Right cardiac atrium (tissue), 5 donors: Measurements from ENCODE around the gene ZBTB39. TPM values are rescaled to one million over a fixed set of nuclear protein-coding genes. Genes with fewer than 3 reads are reported as not detected.

Experiments
- ATAC-seq, 2 donors: fragments of 200-7000 bp; cut with Tn5 transposase; one replicate each; pipeline versions ENCODE4 v1.8.0 to v1.9.1; 2020; ENCODE audit warnings: moderate library complexity in 2 of 2, mild to moderate bottlenecking in 1 of 2
- DNase-seq, 3 donors: peaks; one replicate each; pipeline ENCODE4 v3.0.0-alpha.2; 2020
- H3K27ac ChIP-seq: one replicate; pipeline ENCODE4 v1.5.1; 2013; ENCODE audit warnings: mild to moderate bottlenecking, low read length, control low read depth, moderate library complexity
- H3K27me3 ChIP-seq: one replicate; pipeline ENCODE4 v1.6.1; 2013; ENCODE audit not compliant: control insufficient read depth, insufficient read depth
- H3K4me1 ChIP-seq: one replicate; pipeline ENCODE4 v1.6.1; 2013; ENCODE audit warnings: low read length; ENCODE audit not compliant: control insufficient read depth, insufficient read depth
- H3K4me3 ChIP-seq: one replicate; pipeline ENCODE4 v1.5.1; 2013; ENCODE audit warnings: low read length, control low read depth
- H3K9me3 ChIP-seq: one replicate; pipeline ENCODE4 v1.6.1; 2013; ENCODE audit warnings: low read length; ENCODE audit not compliant: control insufficient read depth
- WGBS: extraction: QIAGEN DNeasy Blood & Tissue Kit; methylation state at CpG from one replicate; pipeline ENCODE4 v1.1.7; 2013; 5-methylcytosine and 5-hydroxymethylcytosine counted together
- intact Hi-C, 4 donors: fragments of 100-400 bp; cut with DNase I; formaldehyde crosslinking; loops; one replicate each; pipeline versions ENCODE4 v1.11.0 to v1.14.0; 2022 to 2023
- polyA plus RNA-seq: library from polyadenylated mRNA; stranded (reverse); fragments of 200-250 nt; gene quantifications from one replicate; pipeline ENCODE4 v1.2.3, GENCODE V29; 2013
- total RNA-seq, 4 donors: library from RNA; stranded (reverse); fragmentation: NEBNext Ultra II Directional; extraction: Animal tissue kit (Norgen Biotek cat#: 25700); gene quantifications; one replicate each; pipeline ENCODE4 v1.2.1, GENCODE V29; 2021
- donor health status: healthy with polysubstance abuse.
- donor health status: DM: no; HTN: yes; CAD: no.
- donor health status: DM: no; HTN: no; CAD: no.
- donor health status: DM: no; HTN: yes; CAD: no; lungs with severe emphysema.
- donor health status: DM: yes; HTN: yes; CAD: no.

The ZBTB39 gene
- total and polyA plus RNA-seq, 5 donors = 1.9 to 4.5 (median 4.0) TPM

DNA sequence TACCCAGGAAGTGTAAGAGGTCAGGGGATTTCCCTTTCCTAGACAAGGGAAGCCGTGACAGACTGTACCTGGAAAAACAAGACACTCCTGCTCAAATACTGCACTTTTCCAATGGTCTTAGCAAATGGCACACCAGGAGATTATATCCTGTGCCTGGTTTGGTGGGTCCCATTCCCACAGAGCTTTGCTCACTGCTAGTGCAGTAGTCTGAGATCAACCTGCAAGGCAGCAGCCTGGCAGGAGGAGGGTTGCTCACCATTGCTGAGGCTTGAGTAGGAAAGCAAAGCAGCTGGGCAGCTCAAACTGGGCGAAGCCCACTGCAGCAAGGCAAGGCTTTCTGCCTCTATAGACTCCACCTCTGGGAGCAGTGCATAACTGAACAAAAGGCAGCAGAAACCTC, 47.9 kb downstream of the ZBTB39 start:
- no peak for DNase-seq
- Histone ChIP-seq H3K4me3 (no peak overlapping the region), H3K27ac (no peak overlapping the region), H3K9me3 (peaks cover 4% of the 10 kb centered on the region), H3K4me1 (no peaks in the 10 kb centered on the region), H3K27me3 (no peaks in the 10 kb centered on the region)
- intact Hi-C loops = no loop called here
- WGBS = 81% methylated on average over 2 of the region's 2 CpGs
- no peak for ATAC-seq

DNA sequence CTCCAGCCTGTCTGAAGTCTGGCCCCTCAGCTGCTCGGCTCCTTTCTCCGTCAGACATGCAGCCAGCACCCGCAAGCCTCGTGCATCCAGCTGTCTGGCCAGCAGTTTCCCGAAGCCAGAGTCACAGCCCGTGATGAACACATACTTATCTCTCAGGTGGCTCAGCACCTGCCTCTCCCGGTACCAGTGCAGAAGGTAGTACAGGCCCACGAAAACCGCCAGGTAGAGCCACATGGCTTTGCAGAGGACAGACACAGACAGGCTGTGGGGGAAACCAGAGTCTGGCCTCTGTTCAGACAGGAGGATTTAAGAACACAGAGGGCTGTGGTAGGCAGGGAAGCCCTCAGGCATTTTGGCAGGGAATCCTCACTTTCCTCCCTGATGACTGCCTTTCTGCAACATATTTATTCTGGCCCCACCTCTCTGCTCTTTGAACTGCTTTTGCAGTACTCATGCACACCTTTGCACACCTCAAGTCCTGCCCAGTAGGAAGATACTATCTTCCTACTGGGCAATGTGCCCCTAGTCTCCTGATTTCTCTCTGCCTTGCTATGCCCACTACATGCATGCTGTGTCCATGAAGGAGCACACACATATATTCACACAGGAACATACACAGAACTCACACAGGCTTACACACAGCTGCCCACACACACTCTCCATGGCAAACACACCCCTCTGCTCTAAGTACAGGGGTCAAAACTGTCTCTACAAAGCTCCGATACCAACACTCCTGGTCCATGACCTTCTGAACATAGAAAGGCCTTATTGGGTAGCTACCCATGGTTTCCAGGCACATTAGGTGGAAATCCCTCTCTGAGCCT, 48.9 kb downstream of the ZBTB39 start, which contains the start of gene RDH16:
TSS of gene RDH16 (minus strand) at position 380 of the 824 bp plus-strand sequence. CDS start at position 234, 146 bp downstream.
- intact Hi-C loops = no loop called here
- Histone ChIP-seq H3K27me3 (no peaks in the 10 kb centered on the region), H3K9me3 (peaks cover 4% of the 10 kb centered on the region), H3K4me1 (no peaks in the 10 kb centered on the region), H3K27ac (no peak within 1 kb of the TSS), H3K4me3 (no peak within 1 kb of the TSS)
- no peak for DNase-seq
- 84% methylated on average over 10 of the region's 10 CpGs for WGBS
- ATAC-seq = no peak

DNA sequence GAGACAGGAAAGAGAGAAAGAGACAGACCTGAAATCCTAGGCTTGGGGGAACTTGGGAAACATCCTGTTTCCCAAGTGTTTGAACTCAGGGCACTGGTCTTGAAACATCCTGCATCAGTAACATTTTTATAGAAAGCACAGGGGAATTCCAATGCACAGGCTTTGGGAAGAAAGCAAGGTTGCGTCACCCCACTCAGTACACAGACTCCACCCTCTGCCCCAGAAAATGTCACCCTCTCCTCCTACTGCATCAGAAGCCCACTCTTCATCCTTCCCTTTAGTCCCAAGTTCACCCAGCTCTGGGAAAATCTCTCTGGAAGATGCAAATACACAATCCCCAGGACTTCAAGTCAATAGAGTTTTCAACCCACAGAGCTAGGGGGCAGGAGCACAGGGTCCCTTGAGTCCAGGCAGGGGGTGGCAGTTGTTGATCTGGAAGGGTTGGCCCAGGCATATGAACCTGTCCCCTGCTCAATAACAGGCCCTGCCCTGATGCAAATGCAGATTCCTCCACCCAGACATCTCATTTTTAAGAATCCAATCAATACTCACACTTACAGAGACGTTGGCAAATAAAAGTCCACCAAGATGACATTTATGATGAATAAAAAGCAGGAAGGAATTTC, 50.6 kb downstream of the ZBTB39 start:
- Histone ChIP-seq H3K4me1 (no peaks in the 10 kb centered on the region), H3K27ac (no peak overlapping the region), H3K27me3 (no peaks in the 10 kb centered on the region), H3K4me3 (no peak overlapping the region), H3K9me3 (peaks cover 4% of the 10 kb centered on the region)
- ATAC-seq (no peak), DNase-seq (no peak)
- intact Hi-C loops = no loop called here
- 61% methylated on average over 2 of the region's 2 CpGs for WGBS

DNA sequence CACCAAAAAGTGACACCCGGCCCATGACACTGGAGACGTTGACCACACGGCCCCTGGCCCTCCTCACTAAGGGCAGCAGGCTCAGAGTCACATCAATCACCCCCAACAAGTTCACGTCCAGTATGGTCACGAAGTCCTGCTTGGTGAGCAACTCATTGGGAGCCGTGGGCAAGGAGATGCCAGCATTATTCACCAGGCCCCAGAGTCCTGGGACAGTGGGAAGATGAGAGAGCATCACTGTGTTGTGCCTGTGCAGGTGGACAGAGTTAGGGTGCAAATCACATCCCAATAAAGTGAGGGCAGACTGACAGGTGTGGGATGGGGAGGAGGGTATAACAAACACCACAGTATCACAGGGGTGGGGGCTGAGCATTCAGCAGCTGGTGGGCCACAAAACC, 51.4 kb downstream of the ZBTB39 start:
- 82% methylated on average over 6 of the region's 6 CpGs for WGBS
- no peak overlapping the region for H3K27ac ChIP-seq
- ATAC-seq (no peak), DNase-seq (no peak)
- intact Hi-C loops = no loop called here
- no peaks in the 10 kb centered on the region for H3K27me3 ChIP-seq
- H3K9me3 ChIP-seq = peaks cover 4% of the 10 kb centered on the region
- no peaks in the 10 kb centered on the region for H3K4me1 ChIP-seq
- H3K4me3 ChIP-seq = no peak overlapping the region

DNA sequence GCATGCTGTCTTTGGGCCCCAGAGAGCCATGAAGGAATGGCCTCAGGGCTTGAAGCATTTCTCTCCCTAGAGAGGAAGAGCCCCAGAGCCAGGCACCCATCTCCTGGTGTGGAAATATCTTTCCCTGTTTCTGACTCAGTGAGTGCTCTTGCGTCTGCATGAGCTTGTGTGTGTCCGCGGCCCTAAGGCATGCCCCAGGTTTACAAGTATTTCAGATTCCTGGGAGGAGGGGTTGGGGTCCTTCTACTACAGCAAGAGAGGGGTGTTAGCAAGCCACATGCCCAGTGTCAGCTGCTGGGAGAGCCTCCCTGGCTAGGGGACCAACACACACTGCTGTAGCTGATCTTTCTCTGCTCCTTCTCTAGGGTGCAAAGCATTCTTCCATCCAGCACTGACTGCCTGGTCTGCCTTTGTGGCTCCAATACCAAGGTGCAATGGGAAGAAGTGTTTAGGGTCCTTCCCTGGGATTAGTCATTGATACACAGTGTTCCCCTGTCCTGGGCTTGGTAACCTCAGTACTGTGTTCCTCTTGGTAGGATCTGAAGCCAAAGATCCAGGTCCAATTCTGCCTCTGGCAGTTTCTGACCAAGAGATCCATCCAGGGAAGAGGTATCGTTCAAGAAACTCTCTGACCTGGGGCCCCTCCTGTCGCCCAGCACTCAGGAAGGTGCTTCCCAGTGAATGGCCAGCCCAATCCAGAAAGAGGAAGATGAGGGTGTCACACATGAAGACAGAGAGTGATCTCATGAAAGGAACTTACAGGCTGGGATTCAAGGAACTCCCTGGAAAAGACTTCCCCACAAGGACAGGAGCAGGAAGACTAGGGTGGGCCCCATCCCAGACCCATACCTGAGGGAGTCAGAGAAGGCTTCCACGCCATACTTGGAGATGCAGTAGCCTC, 52.0 kb downstream of the ZBTB39 start:
- Histone ChIP-seq H3K4me1 (no peaks in the 10 kb centered on the region), H3K4me3 (no peak overlapping the region), H3K9me3 (peaks cover 4% of the 10 kb centered on the region), H3K27ac (no peak overlapping the region), H3K27me3 (no peaks in the 10 kb centered on the region)
- WGBS = 91% methylated on average over 6 of the region's 6 CpGs
- DNase-seq = no peak
- intact Hi-C loops = no loop called here
- no peak for ATAC-seq

DNA sequence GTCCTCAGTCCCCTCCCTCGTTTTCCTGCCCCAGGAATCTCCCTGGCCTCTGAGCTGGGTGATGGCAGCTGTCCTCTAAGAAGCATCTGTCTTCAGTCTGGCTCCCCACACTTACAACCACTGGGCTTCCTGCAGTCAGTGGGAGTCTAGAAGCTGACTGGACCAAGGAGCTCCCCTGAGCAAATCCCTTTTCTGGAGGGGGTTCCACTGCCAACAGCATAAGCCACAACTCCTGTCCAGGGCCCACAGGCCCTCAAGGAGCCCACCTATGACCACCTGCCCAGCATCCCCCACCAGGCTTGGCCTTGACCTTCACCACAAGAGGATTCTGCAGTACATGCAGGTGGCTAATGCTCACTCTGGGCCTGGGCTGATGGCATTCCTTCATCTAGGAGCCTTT, 53.0 kb downstream of the ZBTB39 start:
- no peak overlapping the region for H3K27ac ChIP-seq
- no peaks in the 10 kb centered on the region for H3K9me3 ChIP-seq
- no peak for DNase-seq
- intact Hi-C loops = no loop called here
- no peak overlapping the region for H3K4me3 ChIP-seq
- no peaks in the 10 kb centered on the region for H3K4me1 ChIP-seq
- H3K27me3 ChIP-seq = no peaks in the 10 kb centered on the region
- 33% methylated on average over 1 of the region's 1 CpG for WGBS
- no peak for ATAC-seq

DNA sequence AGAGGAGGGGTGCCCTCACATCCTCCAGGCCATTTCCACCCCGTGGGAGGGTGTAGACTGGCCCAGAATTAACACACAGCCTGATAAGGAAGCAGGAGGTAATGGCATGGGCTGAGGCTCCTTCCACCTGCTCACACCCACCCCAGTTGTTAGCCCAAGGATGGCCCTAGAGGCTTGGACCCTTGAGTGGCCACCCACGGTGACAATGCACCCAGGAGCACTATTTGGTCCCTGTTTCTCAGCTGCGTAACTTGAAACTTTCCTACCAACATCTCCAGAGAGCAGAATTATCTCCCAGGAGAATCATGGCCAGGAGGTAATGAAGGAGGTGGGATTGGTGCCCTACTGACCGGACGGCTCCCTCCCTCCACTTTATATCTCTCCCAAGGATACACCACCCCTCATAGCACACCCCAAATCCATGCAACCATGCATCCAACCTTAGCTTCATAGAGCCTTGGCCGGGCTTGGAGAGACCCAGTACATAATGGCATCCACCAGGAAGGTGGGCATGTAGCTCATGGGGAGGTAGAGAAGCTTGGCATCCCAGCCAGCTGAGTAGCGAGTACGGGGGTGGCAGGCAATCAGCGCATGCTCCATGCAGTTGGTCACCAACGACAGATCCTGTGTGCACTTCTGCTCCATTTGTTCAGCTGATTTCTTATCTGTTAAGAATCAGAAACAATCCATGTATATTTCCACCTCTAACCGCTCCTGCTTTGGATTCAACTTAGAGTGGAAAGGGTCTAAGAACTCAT, 54.6 kb downstream of the ZBTB39 start:
- ATAC-seq = no peak
- no peaks in the 10 kb centered on the region for H3K9me3 ChIP-seq
- H3K27ac ChIP-seq = no peak overlapping the region
- H3K4me3 ChIP-seq = no peak overlapping the region
- DNase-seq = no peak
- intact Hi-C loops = no loop called here
- 89% methylated on average over 11 of the region's 11 CpGs for WGBS
- no peaks in the 10 kb centered on the region for H3K4me1 ChIP-seq
- H3K27me3 ChIP-seq = no peaks in the 10 kb centered on the region

DNA sequence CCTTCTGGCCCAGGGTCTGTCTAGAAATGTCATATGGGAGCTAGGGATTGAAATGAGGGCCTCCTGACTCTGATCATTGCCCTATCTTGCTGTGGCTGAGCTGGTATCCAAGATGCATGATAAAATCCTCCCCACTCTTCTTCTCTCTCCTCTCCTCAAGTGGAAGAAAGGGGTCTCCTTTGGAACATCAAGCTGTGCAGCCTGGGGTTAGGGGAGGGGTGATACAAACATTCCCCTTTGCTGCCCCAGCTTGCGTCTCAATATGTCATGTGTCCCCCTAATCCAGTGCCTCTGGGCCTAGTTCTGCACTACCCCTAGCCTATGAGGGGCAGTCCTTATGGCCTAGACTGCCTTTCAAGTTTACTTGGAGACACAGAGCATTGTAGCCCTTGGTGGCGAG, 57.5 kb downstream of the ZBTB39 start:
- no peak for ATAC-seq
- intact Hi-C loops = no loop called here
- WGBS = 98% methylated on average over 2 of the region's 2 CpGs

More for the DNA sequence above, 57.5 kb downstream of the ZBTB39 start:
- Histone ChIP-seq H3K9me3 (no peaks in the 10 kb centered on the region), H3K4me3 (no peak overlapping the region), H3K27me3 (no peaks in the 10 kb centered on the region), H3K4me1 (no peaks in the 10 kb centered on the region), H3K27ac (no peak overlapping the region)
- DNase-seq = no peak
